ENCODE measurements around the gene ST7L.
"Not testable (repeated sequence)": the region's sequence is repeated elsewhere in the genome, so short reads cannot be mapped to it uniquely, and the experiment has no call there.

Gene ST7L, protein sequence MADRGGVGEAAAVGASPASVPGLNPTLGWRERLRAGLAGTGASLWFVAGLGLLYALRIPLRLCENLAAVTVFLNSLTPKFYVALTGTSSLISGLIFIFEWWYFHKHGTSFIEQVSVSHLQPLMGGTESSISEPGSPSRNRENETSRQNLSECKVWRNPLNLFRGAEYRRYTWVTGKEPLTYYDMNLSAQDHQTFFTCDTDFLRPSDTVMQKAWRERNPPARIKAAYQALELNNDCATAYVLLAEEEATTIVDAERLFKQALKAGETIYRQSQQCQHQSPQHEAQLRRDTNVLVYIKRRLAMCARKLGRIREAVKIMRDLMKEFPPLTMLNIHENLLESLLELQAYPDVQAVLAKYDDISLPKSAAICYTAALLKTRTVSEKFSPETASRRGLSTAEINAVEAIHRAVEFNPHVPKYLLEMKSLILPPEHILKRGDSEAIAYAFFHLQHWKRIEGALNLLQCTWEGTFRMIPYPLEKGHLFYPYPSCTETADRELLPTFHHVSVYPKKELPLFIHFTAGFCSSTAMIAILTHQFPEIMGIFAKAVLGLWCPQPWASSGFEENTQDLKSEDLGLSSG

DNA sequence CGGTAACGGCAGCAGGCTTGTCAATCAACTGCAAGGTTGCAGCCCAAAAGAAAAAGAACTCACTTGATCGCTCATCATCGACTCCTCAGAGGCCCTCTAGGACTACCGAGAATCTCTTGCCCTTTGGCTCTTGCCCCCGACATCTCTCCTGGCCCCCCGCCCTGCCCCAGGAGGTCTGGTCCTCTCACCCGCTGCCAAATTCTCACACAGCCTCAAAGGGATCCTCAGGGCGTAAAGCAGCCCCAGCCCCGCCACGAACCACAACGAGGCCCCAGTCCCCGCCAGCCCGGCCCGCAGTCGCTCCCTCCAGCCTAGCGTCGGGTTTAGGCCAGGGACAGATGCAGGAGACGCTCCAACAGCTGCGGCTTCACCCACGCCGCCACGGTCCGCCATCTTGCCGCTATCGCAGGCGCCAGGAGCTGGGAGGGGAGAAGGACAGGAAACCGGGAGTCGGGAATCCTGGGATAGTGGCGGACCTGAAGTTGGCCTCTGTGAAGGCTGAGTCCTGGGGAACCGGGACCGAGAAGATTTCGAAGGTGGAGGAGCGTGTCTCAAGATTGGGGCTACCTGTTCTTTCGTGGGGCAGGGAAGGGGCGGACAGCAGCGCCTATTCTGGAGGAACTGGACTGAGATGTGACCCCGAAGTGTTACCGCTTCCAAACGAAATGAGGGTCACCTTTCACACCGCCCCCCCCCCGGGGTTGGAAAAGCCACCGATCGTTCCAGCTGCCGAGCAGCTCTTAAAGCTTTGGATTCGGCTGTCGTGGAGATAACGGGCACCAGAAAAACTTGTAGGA lies at the start of gene ST7L:
ST7L (minus strand) TSS at position 421 of the 797 bp plus-strand sequence; CDS start at position 393, 28 bp downstream.
- DNase-seq (ENCODE audit: low read depth, low spot score): no peak

DNA sequence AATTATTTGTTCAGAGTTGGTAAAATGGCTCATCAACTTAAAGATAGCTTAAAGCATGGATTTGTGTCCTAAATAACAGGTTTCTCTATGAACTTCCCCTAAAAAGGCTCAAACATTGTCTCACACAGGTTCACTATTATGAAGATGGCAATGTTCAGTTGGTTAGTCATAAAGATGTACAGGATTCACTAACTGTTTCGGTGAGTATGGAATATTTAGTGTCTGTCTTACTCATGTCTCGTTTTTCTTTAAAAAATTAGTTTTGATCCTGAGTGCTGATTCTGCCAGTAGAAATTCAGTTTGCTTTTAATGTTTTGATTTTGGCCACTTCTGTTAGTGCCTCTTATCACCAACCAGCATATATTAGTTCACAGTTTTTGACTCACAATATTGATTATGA lies 48.0 kb upstream of the ST7L start:
- DNase-seq (ENCODE audit: low read depth, low spot score): no peak

DNA sequence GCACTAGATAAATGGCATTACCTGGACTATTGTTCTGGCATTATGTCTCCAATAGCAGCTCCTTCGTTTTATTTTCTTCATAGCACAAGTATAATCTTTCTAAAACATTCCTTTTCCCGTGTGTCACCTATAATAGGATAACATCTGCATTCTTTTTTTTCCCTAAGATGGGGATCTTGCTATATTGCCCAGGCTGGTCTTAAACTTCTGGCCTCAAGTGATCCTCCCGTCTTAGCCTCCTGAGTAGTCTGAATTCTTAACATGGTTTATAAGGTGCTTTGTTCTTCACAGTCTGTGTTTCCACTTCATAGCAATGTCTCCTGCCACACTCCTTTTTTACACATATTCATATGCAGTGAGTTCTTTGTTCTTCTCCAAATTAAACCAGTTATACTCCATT lies 46.9 kb upstream of the ST7L start:
- DNase-seq (ENCODE audit: low read depth, low spot score): no peak

DNA sequence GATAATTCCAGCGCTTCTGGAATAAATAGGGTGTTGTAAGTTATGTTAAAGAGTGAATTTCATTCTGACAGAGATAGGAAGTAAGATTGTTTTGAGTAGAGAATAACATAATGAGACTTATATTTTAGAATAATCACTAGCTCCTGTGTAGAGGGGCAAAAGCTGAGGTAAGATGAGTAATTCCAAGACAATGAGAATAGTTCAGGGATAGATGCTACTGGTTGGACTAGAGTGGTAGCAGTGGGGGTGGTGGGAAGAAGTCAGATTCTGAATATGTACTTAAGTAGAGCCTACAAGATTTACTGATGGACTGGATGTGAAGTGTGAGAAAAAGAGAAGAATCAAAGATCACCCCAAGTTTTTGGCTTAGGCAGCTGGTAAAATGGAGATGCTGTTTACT lies 32.3 kb upstream of the ST7L start:
- DNase-seq (ENCODE audit: low read depth, low spot score): no peak

DNA sequence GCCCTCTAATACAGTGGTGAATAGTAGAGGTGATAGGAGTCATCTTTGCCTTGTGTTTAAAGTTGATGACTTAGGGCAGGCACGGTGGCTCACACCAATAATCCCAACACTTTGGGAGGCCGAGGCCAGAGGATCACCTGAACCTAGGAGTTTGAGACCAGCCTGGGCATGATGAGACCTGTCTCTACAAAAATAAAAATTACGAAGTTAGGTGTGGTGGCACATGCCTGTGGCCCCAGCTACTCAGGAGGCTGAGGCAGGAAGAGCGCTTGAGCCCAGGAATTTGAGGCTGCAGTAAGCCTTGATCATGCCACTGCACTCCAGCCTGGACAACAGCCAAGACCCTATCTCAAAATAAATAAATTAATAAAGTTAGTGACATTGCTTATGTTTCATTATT lies 27.3 kb upstream of the ST7L start:
- DNase-seq (ENCODE audit: low read depth, low spot score): no peak

DNA sequence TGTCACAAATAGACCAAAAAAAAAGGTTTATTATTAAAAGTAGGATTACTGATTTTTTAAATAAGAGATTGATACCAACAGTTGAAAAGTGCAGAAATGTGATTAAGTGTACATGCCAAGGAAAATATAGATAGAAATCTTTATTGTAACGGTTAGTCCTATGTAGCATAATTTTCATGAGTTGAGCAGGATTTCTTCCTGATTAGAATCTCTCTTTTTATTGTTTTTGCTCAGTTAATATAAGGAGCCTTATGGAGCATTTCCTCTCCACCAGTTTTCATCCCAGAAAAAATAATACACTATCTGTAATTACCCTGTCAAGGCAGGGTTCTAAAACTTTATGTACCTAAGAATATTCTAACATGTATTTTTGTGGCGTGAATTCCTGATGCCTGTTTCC lies 24.1 kb upstream of the ST7L start:
- DNase-seq (ENCODE audit: low read depth, low spot score): no peak

DNA sequence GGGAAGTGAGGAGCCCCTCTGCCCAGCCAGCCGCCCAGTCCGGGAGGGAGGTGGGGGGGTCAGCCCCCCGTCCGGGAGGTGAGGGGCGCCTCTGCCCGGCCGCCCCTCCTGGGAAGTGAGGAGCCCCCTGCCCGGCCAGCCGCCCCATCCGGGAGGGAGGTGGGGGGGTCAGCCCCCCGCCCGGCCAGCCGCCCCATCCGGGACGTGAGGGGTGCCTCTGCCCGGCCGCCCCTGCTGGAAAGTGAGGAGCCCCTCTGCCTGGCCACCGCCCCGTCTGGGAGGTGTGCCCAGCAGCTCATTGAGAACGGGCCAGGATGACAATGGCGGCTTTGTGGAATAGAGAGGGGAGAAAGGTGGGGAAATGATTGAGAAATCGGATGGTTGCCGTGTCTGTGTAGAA lies 21.5 kb upstream of the ST7L start:
- DNase-seq (ENCODE audit: low read depth, low spot score): not testable (repeated sequence)

DNA sequence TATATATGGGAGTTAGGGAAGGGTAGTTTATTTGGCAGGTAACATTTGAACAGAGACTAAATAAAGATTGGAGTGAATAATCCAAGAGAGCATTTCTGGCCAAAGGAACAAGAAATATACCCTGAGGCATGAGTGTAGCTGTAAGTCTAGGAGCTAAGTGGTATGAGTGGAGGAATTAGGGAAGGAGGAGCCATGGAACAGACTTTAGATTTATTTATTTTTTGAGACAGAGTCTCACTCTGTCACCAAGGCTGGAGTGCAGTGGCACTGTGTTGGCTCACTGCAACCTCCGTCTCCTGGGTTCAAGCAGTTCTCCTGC lies 19.1 kb upstream of the ST7L start:
- DNase-seq (ENCODE audit: low read depth, low spot score): no peak

DNA sequence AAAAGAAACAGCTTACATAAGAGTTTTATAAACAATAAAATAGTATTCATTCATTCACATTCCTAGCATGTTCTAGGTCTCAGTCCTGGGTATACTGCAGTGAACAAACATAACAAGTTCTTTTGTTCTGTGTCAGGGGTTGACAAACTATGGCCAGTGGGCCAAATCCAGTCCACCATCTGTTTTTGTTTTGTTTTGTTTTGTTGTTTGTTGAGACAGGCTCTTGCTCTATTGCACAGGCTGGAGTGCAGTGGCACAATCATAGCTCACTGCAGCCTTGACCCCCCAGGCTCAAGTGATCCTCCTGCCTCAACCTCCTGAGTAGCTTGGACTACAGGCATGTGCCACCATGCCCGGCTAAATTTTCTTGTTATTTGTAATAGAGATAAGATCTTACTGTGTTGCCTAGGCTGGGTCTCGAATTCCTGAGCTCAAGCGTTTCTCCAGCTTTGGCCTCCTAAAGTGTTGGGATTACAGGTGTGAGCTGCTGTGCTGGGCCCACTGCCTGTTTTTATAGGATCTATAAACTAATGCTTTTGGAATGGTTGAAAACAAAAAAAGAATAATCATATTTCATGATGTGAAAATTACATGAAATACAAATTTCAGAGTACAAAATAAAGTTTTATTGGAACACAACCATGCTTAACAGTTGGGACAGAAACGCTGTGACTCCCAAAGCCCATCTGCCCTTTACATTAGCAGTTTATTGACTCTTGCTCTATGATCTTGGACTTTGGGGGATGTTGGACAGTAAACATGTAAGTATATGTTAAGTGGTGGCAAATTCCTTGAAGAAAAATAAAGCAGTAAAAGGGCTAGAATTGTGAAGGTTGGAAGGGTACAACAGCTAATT lies 18.5 kb upstream of the ST7L start:
- DNase-seq (ENCODE audit: low read depth, low spot score): no peak

DNA sequence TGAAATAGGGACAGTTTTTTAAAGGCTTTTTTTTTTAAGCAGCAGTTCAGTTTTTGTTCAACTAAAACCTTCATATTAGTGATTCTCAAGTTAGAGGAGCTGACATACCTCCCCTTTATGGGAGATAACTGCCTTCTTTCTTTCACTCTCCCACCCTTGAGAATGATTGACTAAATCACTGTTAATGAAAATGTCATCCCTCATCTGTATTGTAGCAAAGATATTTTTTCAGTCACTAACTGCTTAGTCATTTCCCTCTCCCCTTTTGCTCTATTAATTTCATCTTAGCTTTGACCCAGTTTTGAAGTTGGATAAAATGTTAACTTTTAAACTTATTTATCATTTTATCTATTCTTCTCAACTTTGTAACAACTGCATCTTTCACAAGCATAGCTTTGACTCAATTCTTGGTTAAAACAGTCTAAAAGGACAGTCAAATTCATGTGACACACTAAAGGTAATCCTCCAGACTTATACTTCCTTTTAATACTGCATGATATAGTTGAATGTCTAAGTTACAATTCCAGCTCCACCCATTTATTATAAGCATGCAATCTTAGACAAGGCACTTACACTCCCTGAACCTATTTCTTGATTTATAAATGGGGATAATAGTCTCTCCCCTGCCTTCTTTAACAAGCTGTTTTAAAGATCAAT lies 17.8 kb upstream of the ST7L start:
- DNase-seq (ENCODE audit: low read depth, low spot score): no peak

DNA sequence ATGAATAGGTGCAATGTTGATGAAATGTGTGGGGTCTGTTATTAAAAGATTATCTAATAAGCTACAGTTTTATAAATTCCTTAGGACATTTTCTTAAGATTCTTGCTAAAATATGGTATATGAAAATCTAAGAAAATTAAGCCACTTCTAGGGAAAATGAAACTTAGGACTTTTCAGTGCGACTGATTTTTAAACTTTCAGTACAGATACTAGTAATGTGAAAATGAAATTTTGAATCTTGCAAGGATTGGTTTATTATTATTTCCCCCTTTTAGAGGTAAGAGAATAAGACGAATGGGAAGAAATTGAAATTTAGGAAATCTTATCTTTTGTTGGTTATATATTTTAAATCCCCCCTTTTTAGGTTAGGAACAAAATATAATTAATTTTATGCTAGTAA lies 17.1 kb upstream of the ST7L start:
- DNase-seq (ENCODE audit: low read depth, low spot score): no peak

DNA sequence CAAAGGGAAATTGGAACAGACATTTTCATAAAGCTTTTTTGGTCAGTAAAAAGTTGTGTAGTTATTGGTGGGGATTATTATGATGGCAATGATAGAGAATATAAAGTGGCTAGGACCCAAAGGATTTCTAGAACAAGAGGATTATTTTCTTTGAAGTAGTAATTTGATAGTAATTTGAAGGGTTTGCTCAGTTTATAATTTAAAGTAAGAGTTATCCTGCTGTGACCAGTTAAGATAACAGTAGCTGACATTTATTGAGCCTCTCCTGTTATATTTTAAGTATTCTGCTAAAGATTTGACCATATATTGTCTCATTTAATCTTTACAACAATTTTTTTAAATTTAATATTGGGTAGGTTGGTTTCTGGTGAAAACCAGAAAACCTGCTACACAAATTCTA lies 15.4 kb upstream of the ST7L start:
- no peak for DNase-seq (ENCODE audit: low read depth, low spot score)

DNA sequence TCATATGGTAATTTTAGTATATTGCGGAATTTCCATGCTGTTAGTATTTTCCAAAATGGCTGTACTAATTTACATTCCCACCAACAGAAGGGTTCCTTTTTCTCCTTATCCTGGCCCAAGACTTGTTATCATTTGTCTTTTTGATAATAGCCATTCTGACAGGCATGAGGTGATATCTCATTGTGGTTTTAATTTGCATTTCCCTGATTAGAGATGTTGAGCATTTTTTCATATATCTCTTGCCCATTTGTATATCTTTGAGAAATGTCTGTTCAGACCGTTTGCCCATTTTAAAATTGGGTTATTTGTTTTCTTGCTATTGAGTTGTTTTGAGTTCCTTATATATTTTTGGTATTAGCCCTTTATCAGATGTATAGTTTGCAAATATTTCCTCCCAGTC lies 14.7 kb upstream of the ST7L start:
- no peak for DNase-seq (ENCODE audit: low read depth, low spot score)

DNA sequence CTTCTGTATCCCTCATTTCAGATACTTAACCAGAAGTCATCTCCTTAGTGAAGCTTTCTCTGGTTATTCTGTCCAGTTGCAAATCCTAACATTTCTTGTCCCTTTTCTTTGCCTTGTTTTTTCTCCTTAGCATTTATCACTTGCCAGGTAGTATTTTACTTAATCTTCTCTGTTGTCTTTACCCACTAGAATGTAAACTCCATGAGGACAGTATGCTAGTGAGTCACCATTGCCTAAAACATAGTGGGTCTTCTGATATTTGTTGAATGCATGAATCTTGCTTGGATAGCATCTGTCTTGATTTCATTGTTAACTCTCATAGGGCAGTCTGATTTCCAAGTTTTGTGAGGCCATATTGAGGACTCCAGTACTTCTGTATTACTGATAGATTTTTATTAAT lies 10.3 kb upstream of the ST7L start:
- no peak for DNase-seq (ENCODE audit: low read depth, low spot score)

DNA sequence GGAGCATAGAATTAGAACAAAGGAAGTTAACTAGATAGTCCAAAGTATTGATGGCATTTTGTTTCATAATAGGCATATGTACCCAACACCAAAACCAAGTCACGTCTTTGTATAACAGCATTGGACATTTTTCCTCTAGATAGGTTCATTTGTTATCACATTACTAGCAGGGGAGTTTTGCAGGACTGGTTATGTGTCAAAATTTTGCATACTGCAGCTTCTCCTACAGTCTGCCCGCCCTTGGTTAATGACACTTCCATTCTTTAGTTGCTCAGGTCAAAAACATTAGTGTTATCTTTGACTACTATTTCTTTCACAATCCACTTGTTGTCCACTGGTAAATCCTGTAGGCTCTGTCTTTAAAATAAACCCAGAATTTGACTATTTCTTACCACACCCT lies 9.6 kb upstream of the ST7L start:
- no peak for DNase-seq (ENCODE audit: low read depth, low spot score)

DNA sequence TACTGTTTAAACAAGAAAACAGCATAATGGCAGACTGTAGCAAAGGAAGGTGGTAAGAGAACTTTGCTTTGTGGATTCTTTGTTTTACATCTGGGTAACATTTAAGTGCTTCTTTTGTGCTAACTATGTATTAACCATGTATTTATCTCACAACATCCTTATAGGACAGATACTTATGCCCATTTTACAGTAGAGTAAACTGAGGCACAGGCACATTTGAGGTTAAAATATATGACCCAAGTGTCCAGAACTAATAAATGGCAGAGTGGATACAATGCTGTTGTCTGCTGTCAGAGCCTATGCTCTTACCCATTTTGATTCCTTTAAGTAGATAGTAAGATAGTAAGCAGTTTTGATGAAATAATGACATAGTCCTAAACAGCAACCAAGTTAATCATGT lies 7.9 kb upstream of the ST7L start:
- no peak for DNase-seq (ENCODE audit: low read depth, low spot score)

DNA sequence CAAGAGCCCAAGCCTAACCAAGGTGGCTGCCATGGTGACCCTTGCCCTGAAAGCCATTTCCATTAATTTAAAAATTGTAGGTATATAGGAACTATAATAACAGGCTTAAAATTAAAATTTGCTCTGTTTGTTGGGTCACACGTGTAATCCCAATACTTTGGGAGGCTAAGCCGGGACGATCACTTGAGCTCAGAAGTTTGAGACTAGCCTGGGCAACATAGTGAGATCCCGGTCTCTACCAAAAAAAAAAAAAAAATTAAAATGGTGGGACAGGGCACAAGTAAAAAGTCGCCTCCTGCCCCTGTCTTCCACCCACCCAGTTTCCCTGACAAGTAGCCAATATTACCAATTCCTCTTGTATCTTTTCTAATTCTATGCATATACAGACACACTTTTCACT lies 7.3 kb upstream of the ST7L start:
- no peak for DNase-seq (ENCODE audit: low read depth, low spot score)

DNA sequence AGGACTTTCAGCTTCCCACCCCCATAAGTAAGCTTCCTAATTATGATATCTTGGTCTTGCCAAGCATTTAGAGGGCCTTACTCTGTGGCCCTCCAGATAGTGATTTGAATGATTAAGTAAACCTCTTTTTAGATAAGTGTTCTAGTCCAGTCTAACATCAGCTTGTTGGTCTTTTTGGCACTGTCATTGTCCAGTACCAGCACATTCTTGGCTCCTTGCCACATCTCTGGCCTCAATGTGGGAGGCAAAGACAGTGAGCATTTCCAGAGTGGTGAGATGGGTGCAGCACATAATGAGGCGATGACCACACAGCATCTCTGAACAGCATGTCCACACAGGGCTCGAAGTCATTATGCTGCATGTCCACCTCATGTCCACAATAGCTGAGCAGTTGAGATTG lies 6.8 kb upstream of the ST7L start:
- DNase-seq (ENCODE audit: low read depth, low spot score): no peak

DNA sequence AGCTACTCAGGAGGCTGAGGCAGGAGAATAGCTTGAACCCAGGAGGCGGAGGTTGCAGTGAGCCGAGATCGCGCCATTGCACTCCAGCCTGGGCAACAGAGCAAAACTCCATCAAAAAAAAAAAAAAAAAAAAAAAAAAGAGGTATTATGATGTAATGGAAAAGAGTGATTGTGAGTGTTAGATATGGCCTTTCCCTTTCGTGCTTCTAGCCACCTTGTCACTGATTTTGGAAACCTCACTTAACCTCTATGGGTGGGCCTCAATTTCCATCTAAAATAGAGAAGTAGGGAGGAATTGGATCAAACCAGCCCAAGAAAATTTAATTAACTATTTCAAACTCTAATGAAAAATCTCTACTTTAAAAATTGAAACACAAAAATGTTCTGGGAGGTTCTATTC lies 5.6 kb upstream of the ST7L start:
- not testable (repeated sequence) for DNase-seq (ENCODE audit: low read depth, low spot score)

DNA sequence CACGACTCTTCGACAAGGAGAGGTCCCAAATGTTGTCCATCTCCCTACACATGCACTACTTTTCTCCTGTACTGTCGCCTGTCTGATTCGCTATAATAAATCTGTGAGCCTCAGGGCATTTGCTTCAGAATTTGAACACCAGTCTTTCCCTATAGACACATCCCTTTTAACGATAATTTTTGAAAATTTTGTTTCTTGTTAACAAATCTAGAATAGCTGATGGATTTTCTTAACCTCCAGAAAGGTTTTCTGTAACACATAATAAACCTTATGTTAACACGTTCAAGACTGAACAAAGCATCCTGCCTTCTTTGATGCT lies 1.4 kb upstream of the ST7L start:
- no peak for DNase-seq (ENCODE audit: low read depth, low spot score)

DNA sequence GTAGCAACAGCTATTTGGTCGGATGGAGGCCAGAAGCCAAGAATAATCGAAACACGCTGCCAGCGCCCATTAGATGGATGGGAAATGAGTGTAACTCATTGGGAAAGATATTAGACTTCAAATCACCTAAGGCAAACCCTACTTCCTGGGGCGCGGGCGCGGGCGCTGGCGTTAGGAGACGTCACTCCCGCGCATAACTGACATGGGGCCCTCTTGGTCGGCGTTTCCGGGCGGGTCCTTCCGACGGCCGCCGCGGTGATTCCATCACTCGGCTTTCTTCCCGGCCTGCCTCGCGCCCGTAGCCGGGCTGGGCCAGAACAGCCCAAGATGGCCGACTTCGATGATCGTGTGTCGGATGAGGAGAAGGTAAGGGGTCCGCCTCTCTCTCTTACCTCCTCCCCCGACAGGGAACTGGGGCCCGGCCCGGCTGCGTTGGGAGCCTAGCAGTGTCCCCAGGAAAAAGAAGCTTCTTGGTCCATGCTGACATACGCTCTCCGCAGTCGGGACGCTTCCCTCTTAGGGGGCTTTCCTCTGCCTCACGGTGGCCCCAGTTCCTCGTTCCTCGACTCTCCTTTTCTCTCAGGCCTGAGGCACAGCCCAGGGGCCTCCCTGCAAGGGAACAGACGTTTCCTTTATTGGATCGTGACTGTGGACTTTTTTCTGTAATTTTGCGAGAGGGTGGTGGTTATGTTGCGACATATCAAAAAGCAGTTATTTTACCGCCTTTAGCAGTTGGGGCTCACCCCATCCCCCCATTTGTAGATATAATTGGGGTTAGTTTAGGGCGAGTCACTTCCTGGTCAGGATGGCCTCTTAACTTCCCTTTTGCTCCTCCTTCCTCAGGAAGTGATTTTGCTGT lies 806 bp upstream of the ST7L start, which contains the start of gene CAPZA1:
CAPZA1 (plus strand) TSS at position 315 of the 859 bp plus-strand sequence; CDS start at position 328, 13 bp downstream.
- peak; percentile 86 for DNase-seq (ENCODE audit: low read depth, low spot score)

All from activated CD4-positive, CD25-positive, alpha-beta regulatory T cell treated with anti-CD3 and anti-CD28 coated beads, Interleukin-2, amount 50 U/mL, for 16 hours (primary cell).